Peyer's patch (tissue), 4 donors: ENCODE measurements around the gene FNDC3B.

Source experiments
- CTCF ChIP-seq, 6 experiments: fragments of 450-650 bp in 4 of 6; fragments of 200-600 bp in 2 of 6; sonication (generic) in 1 of 6; IDR thresholded peaks; one replicate each; pipeline ENCODE4 v1.5.1; 2017 to 2019; ENCODE audit warnings: antibody characterized with exemption in 6 of 6, mild to moderate bottlenecking in 3 of 6, moderate library complexity in 1 of 6
- POLR2A ChIP-seq, 2 donors: fragments of 450-650 bp; IDR thresholded peaks; one replicate each; pipeline ENCODE4 v1.5.1; 2017; ENCODE audit warnings: antibody characterized with exemption in 2 of 2, mild to moderate bottlenecking in 2 of 2, moderate library complexity in 2 of 2

- TF ChIP-seq CTCF (IDR thresholded peaks at IDR 0.05) = no peak
- TF ChIP-seq POLR2A (IDR thresholded peaks at IDR 0.05) = no peak
These were observed 209.7 kb downstream of the FNDC3B start for GRCh38 chr3:172249039-172249438.
